ENCODE data around the gene CPT2. TPM values are rescaled to one million over a fixed set of nuclear protein-coding genes. Genes with fewer than 3 reads are reported as not detected.

CPT2 gene
- total RNA-seq, 4 donors from 2014 or later: 17.2 to 28.8 (median 21.7) TPM

DNA sequence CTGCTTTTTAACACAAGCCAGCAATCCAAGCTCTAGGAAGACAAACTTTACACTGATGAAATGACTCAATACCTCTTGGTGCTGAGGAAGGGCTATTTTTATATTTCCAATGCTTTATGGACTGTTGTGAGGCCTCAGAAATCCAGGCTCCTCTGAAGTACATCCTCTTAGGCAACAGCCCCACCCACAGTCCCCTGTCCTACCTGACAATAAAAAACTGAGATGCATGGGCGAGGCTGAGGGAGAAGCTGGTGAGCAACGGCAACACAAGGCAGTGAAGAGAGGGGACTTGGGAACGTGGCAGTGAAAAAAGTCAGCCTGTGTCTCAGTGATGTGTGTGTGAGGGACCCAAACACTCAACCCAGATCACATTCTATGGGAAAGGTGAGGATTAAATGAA lies 10.1 kb upstream of the CPT2 start:
- Histone ChIP-seq H3K4me1 (peaks cover 0 to 26% (median 5%) of the 10 kb centered on the region in 4 donors), H3K27me3 (no peaks in the 10 kb centered on the region), H3K4me3 (no peak overlapping the region), H3K9me3 (peaks cover 0 to 3% (median 0%) of the 10 kb centered on the region in 4 donors), H3K27ac (no peak overlapping the region), H3K36me3 (no peaks in the 10 kb centered on the region)
- WGBS, 2 donors: 78 to 85% methylated on average over 3 of the region's 3 CpGs
- no peak for DNase-seq (ENCODE audit: low spot score in 2 of 2)
- TF ChIP-seq, protein P1, sequence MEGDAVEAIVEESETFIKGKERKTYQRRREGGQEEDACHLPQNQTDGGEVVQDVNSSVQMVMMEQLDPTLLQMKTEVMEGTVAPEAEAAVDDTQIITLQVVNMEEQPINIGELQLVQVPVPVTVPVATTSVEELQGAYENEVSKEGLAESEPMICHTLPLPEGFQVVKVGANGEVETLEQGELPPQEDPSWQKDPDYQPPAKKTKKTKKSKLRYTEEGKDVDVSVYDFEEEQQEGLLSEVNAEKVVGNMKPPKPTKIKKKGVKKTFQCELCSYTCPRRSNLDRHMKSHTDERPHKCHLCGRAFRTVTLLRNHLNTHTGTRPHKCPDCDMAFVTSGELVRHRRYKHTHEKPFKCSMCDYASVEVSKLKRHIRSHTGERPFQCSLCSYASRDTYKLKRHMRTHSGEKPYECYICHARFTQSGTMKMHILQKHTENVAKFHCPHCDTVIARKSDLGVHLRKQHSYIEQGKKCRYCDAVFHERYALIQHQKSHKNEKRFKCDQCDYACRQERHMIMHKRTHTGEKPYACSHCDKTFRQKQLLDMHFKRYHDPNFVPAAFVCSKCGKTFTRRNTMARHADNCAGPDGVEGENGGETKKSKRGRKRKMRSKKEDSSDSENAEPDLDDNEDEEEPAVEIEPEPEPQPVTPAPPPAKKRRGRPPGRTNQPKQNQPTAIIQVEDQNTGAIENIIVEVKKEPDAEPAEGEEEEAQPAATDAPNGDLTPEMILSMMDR (IDR thresholded peaks at IDR 0.05): no peak
- no peak for TF ChIP-seq POLR2A (IDR thresholded peaks at IDR 0.05)
- no peak for TF ChIP-seq EP300 (IDR thresholded peaks at IDR 0.05)

DNA sequence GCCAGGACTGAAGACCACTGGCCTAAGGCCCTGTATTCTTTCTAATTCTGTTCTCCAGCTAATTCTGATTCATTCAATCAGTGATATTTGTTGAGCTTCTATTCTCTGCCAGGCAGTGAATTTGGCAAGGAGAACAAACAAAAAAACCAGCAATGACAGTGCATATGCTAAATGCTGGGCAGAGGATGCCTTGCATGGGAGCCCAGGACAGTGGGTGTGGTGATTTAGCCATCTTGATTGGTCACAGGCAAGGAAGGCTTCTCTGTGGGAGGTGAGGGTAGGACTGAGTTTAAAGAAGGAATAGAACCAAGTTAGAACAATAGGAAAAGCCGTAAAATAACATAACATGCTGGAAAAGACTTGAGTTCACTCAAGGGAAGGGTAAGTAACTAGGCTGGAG lies 9.2 kb upstream of the CPT2 start:
- Histone ChIP-seq H3K4me3 (no peak overlapping the region), H3K27ac (no peak overlapping the region), H3K9me3 (peaks cover 0 to 3% (median 0%) of the 10 kb centered on the region in 4 donors), H3K27me3 (no peaks in the 10 kb centered on the region), H3K36me3 (no peaks in the 10 kb centered on the region), H3K4me1 (peaks cover 0 to 18% (median 4%) of the 10 kb centered on the region in 4 donors)
- DNase-seq (ENCODE audit: low spot score in 2 of 2): no peak
- TF ChIP-seq, protein P1 (IDR thresholded peaks at IDR 0.05): no peak
- TF ChIP-seq POLR2A (IDR thresholded peaks at IDR 0.05): no peak
- no peak for TF ChIP-seq EP300 (IDR thresholded peaks at IDR 0.05)
- WGBS, 2 donors: 70 to 75% methylated on average over 1 of the region's 1 CpG

DNA sequence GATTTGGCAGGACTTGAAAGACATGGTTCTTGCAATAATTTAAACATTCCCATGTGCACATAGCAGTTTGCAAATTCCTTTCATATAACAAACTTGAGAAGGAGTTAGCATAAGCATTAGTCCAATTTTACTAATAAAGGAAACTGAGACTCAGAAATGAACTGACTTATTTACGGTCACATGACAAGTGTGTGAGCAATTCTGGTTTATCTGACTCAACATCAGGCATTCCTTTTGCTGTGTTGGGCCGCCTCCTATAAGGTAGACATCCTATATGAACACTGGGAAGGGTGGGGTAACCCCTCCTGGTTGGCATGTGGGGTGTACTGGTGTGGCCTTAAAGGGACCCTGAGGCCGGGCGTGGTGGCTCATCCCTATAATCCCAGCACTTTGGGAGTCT lies 8.5 kb upstream of the CPT2 start:
- peaks cover 0 to 3% (median 0%) of the 10 kb centered on the region in 4 donors for H3K9me3 ChIP-seq
- no peaks in the 10 kb centered on the region for H3K36me3 ChIP-seq
- no peak overlapping the region for H3K4me3 ChIP-seq
- no peak overlapping the region for H3K27ac ChIP-seq
- H3K27me3 ChIP-seq: no peaks in the 10 kb centered on the region
- no peak for DNase-seq (ENCODE audit: low spot score in 2 of 2)
- TF ChIP-seq POLR2A (IDR thresholded peaks at IDR 0.05): no peak
- TF ChIP-seq EP300 (IDR thresholded peaks at IDR 0.05): no peak
- TF ChIP-seq, protein P1 (IDR thresholded peaks at IDR 0.05): no peak
- H3K4me1 ChIP-seq: peaks cover 0 to 11% (median under 1%) of the 10 kb centered on the region in 4 donors
- WGBS, 2 donors: 81 to 92% methylated on average over 4 of the region's 4 CpGs

DNA sequence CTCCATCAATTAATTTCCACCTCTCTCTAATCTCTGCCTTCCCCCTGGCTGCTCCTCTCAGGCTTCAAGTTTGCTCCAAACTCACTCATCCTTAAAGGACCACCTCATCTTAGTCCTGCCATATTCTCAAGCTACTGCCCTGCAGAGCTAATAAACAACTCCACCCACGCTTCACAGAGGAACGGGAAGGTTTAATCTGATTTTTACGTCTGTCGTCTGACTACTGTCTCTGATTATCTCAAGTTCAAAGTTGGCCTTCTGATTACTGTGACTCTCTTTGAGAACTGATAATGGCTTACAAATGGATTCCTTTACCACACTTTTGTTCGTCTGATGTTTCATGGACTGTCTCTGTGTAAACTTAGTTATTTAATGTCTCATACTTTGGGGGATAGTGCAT lies 7.6 kb upstream of the CPT2 start:
- no peak for TF ChIP-seq EP300 (IDR thresholded peaks at IDR 0.05)
- TF ChIP-seq, protein P1 (IDR thresholded peaks at IDR 0.05): no peak
- TF ChIP-seq POLR2A (IDR thresholded peaks at IDR 0.05): no peak

DNA sequence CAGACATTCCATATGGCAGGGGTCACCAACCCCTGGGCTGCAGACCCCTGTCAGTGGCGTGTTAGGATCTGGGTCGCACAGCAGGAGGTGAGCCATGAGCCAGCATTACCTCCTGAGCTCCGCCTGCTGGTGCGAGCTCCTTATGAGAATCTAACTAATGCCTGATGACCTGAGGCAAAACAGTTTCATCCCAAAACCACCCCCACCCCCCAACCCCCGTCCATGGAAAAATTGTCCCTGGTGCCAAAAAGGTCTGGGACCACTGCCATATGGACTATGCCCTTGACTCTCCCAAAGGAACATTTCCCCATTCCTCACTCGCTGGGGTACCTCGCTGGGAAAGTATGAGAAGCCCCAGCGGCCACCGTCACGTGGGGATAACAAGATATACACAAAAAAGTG lies 6.4 kb upstream of the CPT2 start:
- H3K27ac ChIP-seq: no peak overlapping the region
- 70 to 87% methylated on average over 8 to 10 of the region's 10 CpGs for WGBS, 2 donors
- TF ChIP-seq EP300 (IDR thresholded peaks at IDR 0.05): no peak
- no peak for TF ChIP-seq POLR2A (IDR thresholded peaks at IDR 0.05)
- TF ChIP-seq, protein P1 (IDR thresholded peaks at IDR 0.05): no peak
- no peak for DNase-seq (ENCODE audit: low spot score in 2 of 2)
- no peaks in the 10 kb centered on the region for H3K27me3 ChIP-seq
- H3K9me3 ChIP-seq: peaks cover 0 to 3% (median 0%) of the 10 kb centered on the region in 4 donors
- peaks cover 0 to 7% (median 0%) of the 10 kb centered on the region in 4 donors for H3K4me1 ChIP-seq
- no peak overlapping the region for H3K4me3 ChIP-seq
- H3K36me3 ChIP-seq: no peaks in the 10 kb centered on the region

More for the DNA sequence above, 7.6 kb upstream of the CPT2 start:
- WGBS, 2 donors: 64 to 65% methylated on average over 5 of the region's 5 CpGs
- H3K9me3 ChIP-seq: peaks cover 0 to 3% (median 0%) of the 10 kb centered on the region in 4 donors
- H3K27ac ChIP-seq: no peak overlapping the region
- H3K27me3 ChIP-seq: no peaks in the 10 kb centered on the region
- no peak for DNase-seq (ENCODE audit: low spot score in 2 of 2)
- H3K4me1 ChIP-seq: peaks cover 0 to 6% (median 0%) of the 10 kb centered on the region in 4 donors
- no peaks in the 10 kb centered on the region for H3K36me3 ChIP-seq
- no peak overlapping the region for H3K4me3 ChIP-seq
